HG03575 (cell line): ENCODE results near the gene IDUA.
"Not testable (repeated sequence)": the region's sequence is repeated elsewhere in the genome, so short reads cannot be mapped to it uniquely, and the experiment has no call there.

Experiments
- ATAC-seq: cut with Tn5 transposase; IDR thresholded peaks from one replicate; pipeline ENCODE4 v1.9.1; 2021; ENCODE audit not compliant: unreplicated experiment, insufficient number of reproducible peaks, low FRiP score; ENCODE audit errors: extremely low read depth

Gene IDUA

DNA sequence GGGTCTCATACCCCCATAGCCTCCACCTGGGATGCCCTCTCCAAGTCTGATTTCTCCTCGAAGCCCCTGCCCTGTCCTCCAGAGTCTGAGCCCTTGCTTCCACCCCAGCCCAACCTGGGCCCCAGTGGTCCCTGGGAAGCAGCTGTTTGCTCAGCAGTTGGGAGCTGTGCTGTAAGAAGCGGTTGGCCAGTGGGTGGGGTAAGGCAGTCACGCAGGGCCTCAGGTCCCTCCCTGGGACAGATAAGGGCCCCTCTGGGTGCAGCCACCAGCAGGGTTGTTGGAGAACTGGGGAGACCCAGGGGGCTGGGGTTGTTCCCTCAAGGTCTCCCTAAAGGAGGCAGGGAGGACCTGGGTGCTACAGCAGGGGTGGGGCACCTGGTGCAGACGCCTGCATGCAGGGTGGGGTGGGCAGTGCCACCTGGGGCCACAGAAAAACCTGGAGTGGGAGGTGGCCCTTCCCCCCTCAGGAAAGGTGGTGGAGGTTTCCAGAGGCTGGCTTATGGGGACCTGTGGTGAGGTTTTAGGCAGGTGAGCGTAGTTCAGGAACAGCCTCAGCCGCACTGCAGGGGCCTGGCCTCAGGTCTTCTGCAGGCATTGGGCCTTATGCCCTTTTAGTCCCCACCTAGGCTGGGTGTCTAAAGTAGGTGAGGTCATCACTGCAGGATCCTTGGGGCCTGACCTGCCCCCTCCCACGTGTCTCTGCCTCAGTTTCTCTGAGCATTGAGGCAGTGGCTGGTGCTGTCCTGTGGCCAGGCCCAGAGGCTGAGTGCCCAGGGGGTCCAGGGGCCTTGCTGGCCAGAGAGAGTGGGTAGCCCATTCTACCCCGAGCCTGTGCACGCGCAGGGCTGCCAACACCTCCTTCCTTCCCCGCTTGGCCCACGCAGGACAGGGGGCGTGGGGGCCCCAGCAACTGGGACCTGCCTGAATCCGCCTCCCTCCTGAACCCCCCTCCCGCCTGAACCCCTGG lies 9.5 kb downstream of the IDUA start:
- no peak for ATAC-seq

GRCh38 chr4:996997-997374 lies 10.1 kb downstream of the IDUA start:
- ATAC-seq, result no peak

GRCh38 chr4:997375-998071 lies 10.7 kb downstream of the IDUA start:
- ATAC-seq, result no peak

DNA sequence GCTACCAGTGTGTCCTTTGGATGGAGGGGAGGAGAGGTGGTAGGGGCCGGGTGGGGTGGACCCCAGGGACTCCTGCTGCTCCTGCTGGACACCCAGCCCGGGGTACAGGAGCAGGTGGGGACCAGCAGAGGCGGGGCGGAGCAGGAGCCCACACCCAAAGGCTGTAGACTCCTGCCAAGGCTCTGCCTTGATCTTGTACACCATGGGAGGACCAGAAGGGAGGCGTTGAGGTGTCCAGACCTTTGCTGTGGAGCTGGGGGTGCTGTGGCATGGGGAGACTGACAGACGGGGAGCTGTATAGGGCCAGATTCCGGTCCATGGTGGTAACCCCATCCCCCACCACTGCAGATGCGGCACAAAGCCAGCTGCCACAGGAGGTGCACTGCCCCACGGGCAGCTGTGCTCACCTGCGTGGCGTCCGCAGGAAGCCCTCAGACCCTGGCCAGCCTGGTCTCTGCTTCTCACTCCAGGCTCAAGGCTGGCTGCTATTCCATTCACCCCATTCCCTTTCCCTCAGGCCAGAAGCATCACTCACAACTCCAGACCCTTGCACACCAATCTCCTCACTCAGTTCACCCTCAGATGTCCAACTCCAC lies 11.3 kb downstream of the IDUA start:
- no peak for ATAC-seq

DNA sequence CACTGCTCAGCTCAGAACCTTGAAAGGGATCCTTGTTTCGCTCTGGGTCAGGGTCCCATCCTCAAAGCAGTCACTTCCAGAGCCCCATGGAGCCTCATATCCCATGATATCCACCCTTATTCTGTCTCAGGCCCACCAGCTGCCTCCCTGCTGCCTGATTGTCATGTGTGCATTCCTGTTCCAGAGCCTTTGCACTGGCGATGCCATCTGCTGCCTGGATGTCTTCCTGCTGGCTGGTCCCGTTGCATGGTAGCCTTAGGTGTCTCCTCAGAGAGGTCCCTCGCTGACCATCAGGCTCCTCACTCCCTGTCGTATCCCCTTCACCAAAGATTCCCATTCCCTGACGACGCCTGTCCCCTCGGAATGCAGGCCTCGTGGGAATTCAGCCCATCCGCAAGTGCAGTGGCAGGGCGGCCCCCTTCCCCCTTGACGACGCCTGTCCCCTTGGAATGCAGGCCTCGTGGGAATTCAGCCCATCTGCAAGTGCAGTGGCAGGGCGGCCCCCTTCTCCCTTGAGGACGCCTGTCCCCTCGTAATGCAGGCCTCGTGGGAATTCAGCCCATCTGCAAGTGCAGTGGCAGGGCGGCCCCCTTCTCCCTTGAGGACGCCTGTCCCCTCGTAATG lies 12.5 kb downstream of the IDUA start:
- not testable (repeated sequence) for ATAC-seq

- ATAC-seq, result no peak
These were observed 13.1 kb downstream of the IDUA start for GRCh38 chr4:999882-1000425.

DNA sequence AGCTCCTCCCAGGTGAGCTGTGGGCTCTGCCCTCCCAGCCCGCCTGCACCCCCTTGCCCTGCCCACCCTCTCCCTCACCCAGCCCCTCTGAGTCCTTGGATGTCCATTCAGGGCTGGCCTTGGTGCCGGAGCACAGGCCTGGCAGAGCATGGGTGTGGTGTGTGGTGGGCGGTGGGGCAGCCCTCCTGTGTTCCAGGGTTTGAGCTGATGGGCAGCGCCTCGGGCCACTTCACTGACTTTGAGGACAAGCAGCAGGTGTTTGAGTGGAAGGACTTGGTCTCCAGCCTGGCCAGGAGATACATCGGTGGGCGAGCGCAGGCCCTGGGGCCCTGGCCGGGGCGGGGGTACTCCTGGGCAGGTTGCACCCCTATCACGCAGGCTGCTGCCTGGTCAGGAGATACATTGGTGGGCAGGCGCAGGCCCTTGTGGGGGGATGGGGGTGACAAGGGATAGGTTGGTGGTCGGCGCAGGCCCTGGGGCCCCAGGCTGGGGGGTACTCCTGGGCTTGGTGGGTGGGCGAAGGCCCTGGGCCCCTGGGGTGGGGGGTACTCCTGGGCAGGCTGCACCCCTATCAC lies 13.9 kb downstream of the IDUA start:
- ATAC-seq, result no peak

DNA sequence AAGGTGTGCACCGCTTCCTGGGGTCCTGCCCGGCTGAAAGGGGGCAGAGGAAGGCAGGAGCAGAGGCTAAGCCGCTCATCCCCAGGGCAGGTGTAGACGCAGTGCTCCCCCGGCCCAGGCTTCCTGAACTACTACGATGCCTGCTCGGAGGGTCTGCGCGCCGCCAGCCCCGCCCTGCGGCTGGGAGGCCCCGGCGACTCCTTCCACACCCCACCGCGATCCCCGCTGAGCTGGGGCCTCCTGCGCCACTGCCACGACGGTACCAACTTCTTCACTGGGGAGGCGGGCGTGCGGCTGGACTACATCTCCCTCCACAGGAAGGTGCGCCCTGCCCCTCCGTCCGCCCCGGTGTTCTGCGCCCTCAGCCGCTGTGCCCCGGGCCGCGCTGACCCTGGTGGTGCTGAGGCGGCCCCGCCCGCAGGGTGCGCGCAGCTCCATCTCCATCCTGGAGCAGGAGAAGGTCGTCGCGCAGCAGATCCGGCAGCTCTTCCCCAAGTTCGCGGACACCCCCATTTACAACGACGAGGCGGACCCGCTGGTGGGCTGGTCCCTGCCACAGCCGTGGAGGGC lies 14.8 kb downstream of the IDUA start:
- ATAC-seq, result no peak

DNA sequence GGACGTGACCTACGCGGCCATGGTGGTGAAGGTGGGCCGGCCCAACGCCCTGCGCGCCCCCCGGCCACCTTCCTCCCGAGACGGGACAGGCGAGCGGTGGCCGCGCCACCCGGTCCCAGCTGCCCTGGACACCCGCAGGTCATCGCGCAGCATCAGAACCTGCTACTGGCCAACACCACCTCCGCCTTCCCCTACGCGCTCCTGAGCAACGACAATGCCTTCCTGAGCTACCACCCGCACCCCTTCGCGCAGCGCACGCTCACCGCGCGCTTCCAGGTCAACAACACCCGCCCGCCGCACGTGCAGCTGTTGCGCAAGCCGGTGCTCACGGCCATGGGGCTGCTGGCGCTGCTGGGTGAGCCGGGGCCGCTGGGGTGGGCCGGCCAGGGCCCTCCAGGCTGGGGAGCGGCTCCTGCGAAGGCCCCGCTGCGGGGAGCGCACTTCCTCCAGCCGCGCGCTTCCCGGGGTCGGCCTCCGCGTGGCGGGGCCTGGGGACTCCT lies 15.3 kb downstream of the IDUA start:
- ATAC-seq, result no peak

DNA sequence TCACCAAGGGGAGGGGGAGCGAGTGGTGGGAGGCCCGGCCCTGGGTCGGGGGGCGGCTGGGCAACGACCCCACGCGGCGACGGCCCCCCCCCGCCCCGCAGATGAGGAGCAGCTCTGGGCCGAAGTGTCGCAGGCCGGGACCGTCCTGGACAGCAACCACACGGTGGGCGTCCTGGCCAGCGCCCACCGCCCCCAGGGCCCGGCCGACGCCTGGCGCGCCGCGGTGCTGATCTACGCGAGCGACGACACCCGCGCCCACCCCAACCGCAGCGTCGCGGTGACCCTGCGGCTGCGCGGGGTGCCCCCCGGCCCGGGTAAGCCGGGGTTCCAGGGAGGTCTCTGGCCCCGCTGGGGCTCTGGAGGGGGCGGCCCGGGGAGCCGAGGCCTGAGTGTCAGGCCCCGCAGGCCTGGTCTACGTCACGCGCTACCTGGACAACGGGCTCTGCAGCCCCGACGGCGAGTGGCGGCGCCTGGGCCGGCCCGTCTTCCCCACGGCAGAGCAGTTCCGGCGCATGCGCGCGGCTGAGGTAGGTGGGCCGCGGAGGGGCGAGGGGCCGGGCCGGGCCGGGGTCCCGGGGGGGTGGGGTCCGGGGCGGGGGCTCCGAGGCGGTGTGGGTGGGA lies 15.9 kb downstream of the IDUA start:
- no peak for ATAC-seq

DNA sequence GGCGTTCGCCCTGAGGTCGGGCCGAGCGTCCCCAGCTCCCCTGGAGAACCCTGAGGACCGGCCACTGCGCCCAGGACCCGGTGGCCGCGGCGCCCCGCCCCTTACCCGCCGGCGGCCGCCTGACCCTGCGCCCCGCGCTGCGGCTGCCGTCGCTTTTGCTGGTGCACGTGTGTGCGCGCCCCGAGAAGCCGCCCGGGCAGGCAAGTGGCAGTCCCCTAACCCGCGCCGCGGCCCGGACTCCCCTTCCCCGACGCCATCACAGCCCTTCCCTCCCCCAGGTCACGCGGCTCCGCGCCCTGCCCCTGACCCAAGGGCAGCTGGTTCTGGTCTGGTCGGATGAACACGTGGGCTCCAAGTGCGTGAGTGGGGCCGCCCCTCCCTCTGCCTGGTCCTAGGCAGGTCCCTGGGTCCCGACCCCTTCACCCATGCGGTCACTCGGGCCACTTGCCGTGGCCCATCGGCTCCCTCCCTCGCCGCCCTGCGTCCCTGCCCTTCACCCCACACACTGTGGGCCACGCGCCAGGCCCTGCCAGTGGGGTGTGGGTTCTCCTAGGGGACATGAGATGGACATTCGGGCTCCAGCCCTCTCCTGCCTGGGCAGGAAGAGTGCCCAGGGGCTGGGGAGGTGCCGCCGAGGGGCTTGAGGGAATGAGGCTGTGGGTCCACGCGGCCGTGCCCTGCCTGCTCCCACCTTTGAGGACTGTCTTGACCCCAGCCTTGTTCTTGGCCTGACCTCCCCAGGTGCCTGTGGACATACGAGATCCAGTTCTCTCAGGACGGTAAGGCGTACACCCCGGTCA lies 16.6 kb downstream of the IDUA start:
- ATAC-seq, result no peak

GRCh38 chr4:1004071-1004418 lies 17.2 kb downstream of the IDUA start:
- ATAC-seq, result no peak

- no peak for ATAC-seq
These were observed 18.0 kb downstream of the IDUA start for GRCh38 chr4:1004557-1005485.

DNA sequence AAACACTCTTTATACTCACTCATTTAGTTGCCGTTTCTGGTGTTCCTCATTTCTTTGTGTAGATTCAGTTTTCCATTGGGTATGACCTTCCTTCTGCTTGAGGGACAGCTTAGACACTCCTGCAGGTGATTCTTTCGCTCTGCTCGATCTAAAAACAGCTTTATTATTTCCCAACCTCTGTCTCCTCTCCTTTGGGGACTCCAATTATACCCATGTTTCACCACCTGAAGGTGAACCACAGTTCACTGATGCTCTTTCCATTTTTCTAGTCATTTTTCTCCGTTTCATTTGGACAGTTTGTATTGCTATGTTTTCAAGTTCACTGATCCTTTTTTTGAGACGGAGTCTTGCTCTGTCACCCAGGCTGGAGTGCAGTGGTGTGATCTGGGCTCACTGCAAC lies 20.0 kb downstream of the IDUA start:
- no peak for ATAC-seq

GRCh38 chr4:1008840-1009541 lies 22.1 kb downstream of the IDUA start:
- ATAC-seq, result no peak
